Measurements from ENCODE around the gene DCPS.
"Not testable (repeated sequence)": the region's sequence is repeated elsewhere in the genome, so short reads cannot be mapped to it uniquely, and the experiment has no call there.

Gene DCPS

GRCh38 chr11:126346946-126347345, 43.1 kb downstream of the DCPS start:
- DNase-seq = not testable (repeated sequence)

GRCh38 chr11:126347751-126348668, 44.1 kb downstream of the DCPS start:
- DNase-seq = no peak

GRCh38 chr11:126348806-126349582, 45.1 kb downstream of the DCPS start:
- DNase-seq = no peak

GRCh38 chr11:126350836-126351235, 47.0 kb downstream of the DCPS start:
- no peak for DNase-seq

GRCh38 chr11:126352163-126352562, 48.3 kb downstream of the DCPS start:
- DNase-seq = no peak

- no peak for DNase-seq
Observed at GRCh38 chr11:126352934-126353801, 49.3 kb downstream of the DCPS start.

GRCh38 chr11:126354631-126355323, 50.9 kb downstream of the DCPS start:
- DNase-seq = peak in 1 of 2 experiments; percentile 51

- peak; percentile 72 to 83 for DNase-seq
Observed at GRCh38 chr11:126355324-126355925, 51.6 kb downstream of the DCPS start, which contains the start of gene ST3GAL4. ST3GAL4 (plus strand) TSS chr11:126355686; CDS start chr11:126406156, 50,470 bp downstream.

- no peak for DNase-seq
Observed at GRCh38 chr11:126355926-126356897, 52.4 kb downstream of the DCPS start.

- no peak for DNase-seq
Observed at GRCh38 chr11:126357055-126357962, 53.4 kb downstream of the DCPS start.

GRCh38 chr11:126357969-126358762, 54.3 kb downstream of the DCPS start:
- no peak for DNase-seq

GRCh38 chr11:126358763-126359160, 54.9 kb downstream of the DCPS start:
- no peak for DNase-seq

- DNase-seq = peak; percentile 42 to 73
Observed at GRCh38 chr11:126359431-126360048, 55.7 kb downstream of the DCPS start.

GRCh38 chr11:126360049-126360446, 56.2 kb downstream of the DCPS start:
- no peak for DNase-seq

GRCh38 chr11:126361400-126361799, 57.5 kb downstream of the DCPS start:
- DNase-seq = no peak

GRCh38 chr11:126362879-126363655, 59.2 kb downstream of the DCPS start:
- no peak for DNase-seq

- DNase-seq = no peak
Observed at GRCh38 chr11:126363706-126364248, 59.9 kb downstream of the DCPS start.

Measured in NCI-H2081 (cell line).